Measurements from ENCODE around the gene ETV5.

- TF ChIP-seq CTCF (IDR thresholded peaks at IDR 0.05) (no peak), POLR2A (IDR thresholded peaks at IDR 0.05) (no peak), POLR2AphosphoS5 (IDR thresholded peaks at IDR 0.05) (no peak)
These were observed 37.9 kb downstream of the ETV5 start for GRCh38 chr3:186070996-186071395.
